ENCODE results near the gene XPNPEP1.

XPNPEP1 gene

DNA sequence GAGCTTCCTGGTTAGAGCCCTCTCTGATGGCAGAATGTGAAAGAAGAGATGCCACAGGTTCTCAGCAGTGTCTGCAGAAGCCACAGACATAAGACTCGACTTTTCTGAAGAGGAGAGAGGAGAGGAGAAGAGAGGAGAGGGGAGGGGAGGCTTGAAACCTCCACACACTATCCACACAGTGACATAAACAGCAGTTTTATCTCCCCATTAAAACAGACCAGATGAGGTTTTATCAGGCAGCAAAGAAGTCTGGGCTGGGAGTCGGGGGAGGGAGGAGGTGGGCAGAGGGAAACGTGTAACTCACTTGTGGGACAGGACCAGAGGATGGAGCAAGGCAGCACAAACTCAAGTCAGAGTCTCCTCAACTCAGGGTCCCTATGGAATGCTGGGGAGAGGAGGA lies 76.5 kb downstream of the XPNPEP1 start:
- H3K4me3 Mint-ChIP-seq: no peak overlapping the region
- no peak overlapping the region for H3K27ac Mint-ChIP-seq
- peaks cover 3% of the 10 kb centered on the region for H3K27me3 Mint-ChIP-seq
- H3K36me3 Mint-ChIP-seq: no peaks in the 10 kb centered on the region
- H3K4me1 Mint-ChIP-seq: peaks cover 7% of the 10 kb centered on the region
- no peaks in the 10 kb centered on the region for H3K9me3 Mint-ChIP-seq

DNA sequence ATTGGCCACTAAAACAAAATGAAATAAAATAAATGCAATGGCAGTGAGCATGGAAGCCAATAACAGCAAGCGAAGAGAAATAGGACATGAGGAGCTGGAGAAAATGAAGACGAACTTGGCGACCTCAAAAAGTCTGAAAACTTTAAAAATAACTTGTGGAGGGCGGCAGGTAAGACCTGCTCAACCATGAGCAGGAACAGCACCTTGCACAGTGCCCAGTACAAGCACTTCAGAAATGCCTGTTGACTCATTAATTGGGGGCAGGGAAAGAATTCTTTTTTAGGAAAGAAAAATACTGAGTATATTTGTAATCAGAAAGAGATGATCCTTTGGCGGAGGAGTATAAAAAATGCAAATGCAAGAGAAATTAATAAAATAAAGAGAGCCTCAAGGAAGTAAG lies 78.0 kb downstream of the XPNPEP1 start:
- H3K27ac Mint-ChIP-seq: no peak overlapping the region
- no peak overlapping the region for H3K4me3 Mint-ChIP-seq
- no peaks in the 10 kb centered on the region for H3K36me3 Mint-ChIP-seq
- H3K27me3 Mint-ChIP-seq: peaks cover 3% of the 10 kb centered on the region
- no peaks in the 10 kb centered on the region for H3K4me1 Mint-ChIP-seq
- no peaks in the 10 kb centered on the region for H3K9me3 Mint-ChIP-seq

GRCh38 chr10:109838592-109839244 lies 84.6 kb downstream of the XPNPEP1 start:
- Mint-ChIP-seq H3K9me3 (no peaks in the 10 kb centered on the region), H3K27ac (no peak overlapping the region), H3K27me3 (peaks cover 13% of the 10 kb centered on the region), H3K4me3 (no peak overlapping the region), H3K4me1 (no peaks in the 10 kb centered on the region), H3K36me3 (no peaks in the 10 kb centered on the region)

GRCh38 chr10:109837384-109837783 lies 85.9 kb downstream of the XPNPEP1 start:
- Mint-ChIP-seq H3K4me3 (no peak overlapping the region), H3K27ac (no peak overlapping the region), H3K36me3 (no peaks in the 10 kb centered on the region)

DNA sequence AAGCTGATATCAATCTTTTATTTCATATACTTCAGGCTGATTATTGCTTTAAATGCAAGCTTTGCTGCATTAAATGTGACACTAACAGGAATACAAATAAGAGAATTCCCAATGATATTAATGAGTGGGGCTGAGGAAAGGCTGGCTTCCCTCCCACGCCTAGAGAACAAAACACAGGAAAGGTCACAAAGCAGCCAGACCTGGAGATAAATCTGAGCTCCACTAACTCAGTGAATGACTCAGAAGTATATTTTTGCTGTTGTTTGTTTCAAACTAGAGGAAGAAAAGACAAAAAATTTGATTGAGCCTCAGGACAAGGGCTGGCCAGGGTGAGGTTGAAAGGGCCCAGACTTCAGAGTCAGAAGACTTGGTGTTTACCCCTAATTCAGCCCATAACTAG lies 88.1 kb downstream of the XPNPEP1 start:
- H3K27me3 Mint-ChIP-seq: peaks cover 12% of the 10 kb centered on the region
- H3K9me3 Mint-ChIP-seq: no peaks in the 10 kb centered on the region
- H3K4me3 Mint-ChIP-seq: no peak overlapping the region
- H3K36me3 Mint-ChIP-seq: no peaks in the 10 kb centered on the region
- H3K27ac Mint-ChIP-seq: no peak overlapping the region
- H3K4me1 Mint-ChIP-seq: no peaks in the 10 kb centered on the region

More at GRCh38 chr10:109837384-109837783, 85.9 kb downstream of the XPNPEP1 start:
- Mint-ChIP-seq H3K27me3 (peaks cover 15% of the 10 kb centered on the region), H3K4me1 (no peaks in the 10 kb centered on the region), H3K9me3 (no peaks in the 10 kb centered on the region)

DNA sequence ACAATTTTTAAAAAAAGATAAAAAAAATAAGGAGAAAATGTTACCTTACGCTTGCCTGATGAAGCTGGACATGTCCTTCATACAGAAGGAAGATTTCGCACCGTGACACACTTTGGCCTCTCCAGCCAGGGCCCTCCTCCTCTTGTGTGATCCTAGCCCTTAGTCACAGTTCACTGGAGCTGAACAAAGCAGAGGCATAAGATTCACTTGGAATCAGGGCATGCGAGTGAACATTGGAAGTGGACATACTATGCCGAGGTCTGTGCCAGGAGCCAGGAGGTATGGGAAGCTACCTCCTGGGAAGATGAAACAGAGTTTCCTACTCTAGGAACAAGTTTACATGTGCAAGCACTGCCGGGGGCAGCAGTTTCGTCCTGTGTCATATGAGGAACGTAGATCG lies 91.5 kb downstream of the XPNPEP1 start:
- H3K36me3 Mint-ChIP-seq: no peaks in the 10 kb centered on the region
- H3K27ac Mint-ChIP-seq: no peak overlapping the region
- H3K27me3 Mint-ChIP-seq: peaks cover 12% of the 10 kb centered on the region
- no peak overlapping the region for H3K4me3 Mint-ChIP-seq
- H3K9me3 Mint-ChIP-seq: no peaks in the 10 kb centered on the region
- no peaks in the 10 kb centered on the region for H3K4me1 Mint-ChIP-seq

GRCh38 chr10:109824206-109824605 lies 99.1 kb downstream of the XPNPEP1 start:
- Mint-ChIP-seq H3K36me3 (peaks cover 2% of the 10 kb centered on the region), H3K9me3 (no peaks in the 10 kb centered on the region), H3K4me1 (no peaks in the 10 kb centered on the region), H3K4me3 (no peak overlapping the region), H3K27ac (no peak overlapping the region), H3K27me3 (peaks cover 22% of the 10 kb centered on the region)

GRCh38 chr10:109823196-109823595 lies 100.1 kb downstream of the XPNPEP1 start:
- H3K9me3 Mint-ChIP-seq: no peaks in the 10 kb centered on the region
- H3K4me1 Mint-ChIP-seq: no peaks in the 10 kb centered on the region
- H3K27me3 Mint-ChIP-seq: peaks cover 22% of the 10 kb centered on the region
- no peak overlapping the region for H3K27ac Mint-ChIP-seq
- no peak overlapping the region for H3K4me3 Mint-ChIP-seq
- H3K36me3 Mint-ChIP-seq: peaks cover 2% of the 10 kb centered on the region

DNA sequence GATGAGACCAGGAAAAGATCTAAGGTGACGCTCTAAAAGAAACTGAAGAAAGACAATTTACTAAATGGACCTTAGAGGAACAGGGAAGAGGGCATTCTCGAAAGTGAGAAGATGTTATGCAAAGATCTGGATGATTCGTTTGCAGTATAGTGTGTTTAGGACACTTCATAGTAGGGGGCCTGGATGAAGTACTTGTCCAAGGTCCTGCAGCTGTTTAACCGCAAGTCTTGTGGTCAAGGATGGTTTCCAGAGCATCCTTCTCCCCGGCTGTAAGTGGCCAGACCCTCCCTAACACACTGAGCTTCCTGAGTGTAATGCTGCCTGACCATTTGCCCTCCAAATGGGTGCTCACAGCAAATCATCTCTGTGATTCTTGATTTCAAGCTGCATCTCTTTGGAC lies 101.6 kb downstream of the XPNPEP1 start:
- H3K9me3 Mint-ChIP-seq: no peaks in the 10 kb centered on the region
- H3K4me1 Mint-ChIP-seq: no peaks in the 10 kb centered on the region
- H3K36me3 Mint-ChIP-seq: peaks cover 2% of the 10 kb centered on the region
- H3K4me3 Mint-ChIP-seq: no peak overlapping the region
- H3K27ac Mint-ChIP-seq: no peak overlapping the region
- peaks cover 22% of the 10 kb centered on the region for H3K27me3 Mint-ChIP-seq

DNA sequence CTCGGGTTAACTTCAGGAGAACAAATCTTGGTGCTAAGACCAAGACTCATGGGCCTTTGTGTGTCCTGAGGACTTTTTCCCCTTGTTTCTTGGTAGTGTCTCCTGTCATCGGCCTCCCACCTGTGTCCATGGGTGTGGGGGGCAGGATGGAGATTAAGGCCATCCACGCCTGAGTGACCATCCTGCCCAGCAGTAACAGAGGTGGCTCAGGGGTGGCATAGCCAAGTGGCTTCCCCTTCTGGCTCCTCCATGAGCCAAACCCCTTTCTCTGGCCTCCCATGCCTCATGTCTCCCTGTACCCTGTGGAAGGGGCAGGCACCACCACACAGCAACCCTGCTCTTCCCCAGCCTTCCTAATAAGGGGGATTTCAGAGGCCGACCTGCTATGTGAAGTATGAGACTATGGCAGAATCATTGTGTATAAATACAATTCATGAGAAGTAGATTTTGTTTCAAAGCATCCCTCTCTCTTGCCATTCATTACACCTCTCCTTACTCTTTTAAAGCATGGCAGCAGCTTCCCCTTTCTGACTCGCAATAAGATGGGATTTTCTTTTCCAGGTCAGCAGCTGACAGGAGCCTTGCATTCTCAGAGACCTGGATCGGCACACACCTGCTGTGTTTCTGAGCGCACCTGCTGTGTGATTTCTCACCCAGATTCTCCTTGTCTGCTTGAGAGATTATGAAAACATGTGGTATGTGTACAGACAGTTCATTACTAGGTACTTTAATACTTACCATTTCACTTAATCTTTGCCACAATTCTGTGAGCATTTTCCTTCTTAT lies 102.5 kb downstream of the XPNPEP1 start:
- Mint-ChIP-seq H3K36me3 (peaks cover 2% of the 10 kb centered on the region), H3K9me3 (no peaks in the 10 kb centered on the region), H3K27me3 (peaks cover 22% of the 10 kb centered on the region), H3K27ac (no peak overlapping the region), H3K4me3 (no peak overlapping the region), H3K4me1 (no peaks in the 10 kb centered on the region)

GRCh38 chr10:109819807-109820206 lies 103.5 kb downstream of the XPNPEP1 start:
- no peak overlapping the region for H3K4me3 Mint-ChIP-seq
- H3K27ac Mint-ChIP-seq: no peak overlapping the region
- H3K4me1 Mint-ChIP-seq: no peaks in the 10 kb centered on the region
- H3K36me3 Mint-ChIP-seq: no peaks in the 10 kb centered on the region
- no peaks in the 10 kb centered on the region for H3K9me3 Mint-ChIP-seq
- H3K27me3 Mint-ChIP-seq: peaks cover 17% of the 10 kb centered on the region

All from activated naive CD4-positive, alpha-beta T cell treated with anti-CD3 and anti-CD28 coated beads, Interleukin-2, amount 50 U/mL, for 24 hours (primary cell).